Ureter (tissue), 1 donor: ENCODE measurements around the gene NEURL2. TPM values are rescaled to one million over a fixed set of nuclear protein-coding genes. Genes with fewer than 3 reads are reported as not detected.
"Not testable (repeated sequence)": the region's sequence is repeated elsewhere in the genome, so short reads cannot be mapped to it uniquely, and the experiment has no call there.

Experiments used
- DNase-seq: peaks from one replicate; pipeline ENCODE4 v3.0.0-alpha.2; 2020; ENCODE audit warnings: low spot score
- total RNA-seq: library from RNA; stranded (reverse); gene quantifications from one replicate; pipeline ENCODE4 v1.2.4, GENCODE V29; 2023
- donor health status: DM: yes; HTN: yes; CAD: no.

The NEURL2 gene
- total RNA-seq, 1 donor from 2014 or later = 17.9 TPM

DNA sequence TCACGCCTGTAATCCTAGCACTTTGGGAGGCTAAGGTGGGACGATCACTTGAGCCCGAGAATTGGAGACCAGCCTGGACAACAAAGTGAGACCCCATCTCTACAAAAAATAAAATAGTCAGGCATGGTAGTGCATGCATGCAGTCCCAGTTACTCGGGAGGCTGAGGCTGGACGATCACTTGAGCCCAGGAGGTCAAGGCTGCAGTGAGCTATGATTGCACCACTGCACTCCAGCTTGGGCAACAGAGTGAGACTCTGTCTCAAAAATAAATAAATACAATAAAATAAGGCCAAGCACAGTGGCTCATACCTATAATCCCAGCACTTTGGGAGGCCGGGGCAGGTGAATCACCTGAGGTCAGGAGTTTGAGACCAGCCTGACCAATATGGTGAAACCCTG is 10.3 kb upstream of the NEURL2 start:
- not testable (repeated sequence) for DNase-seq

DNA sequence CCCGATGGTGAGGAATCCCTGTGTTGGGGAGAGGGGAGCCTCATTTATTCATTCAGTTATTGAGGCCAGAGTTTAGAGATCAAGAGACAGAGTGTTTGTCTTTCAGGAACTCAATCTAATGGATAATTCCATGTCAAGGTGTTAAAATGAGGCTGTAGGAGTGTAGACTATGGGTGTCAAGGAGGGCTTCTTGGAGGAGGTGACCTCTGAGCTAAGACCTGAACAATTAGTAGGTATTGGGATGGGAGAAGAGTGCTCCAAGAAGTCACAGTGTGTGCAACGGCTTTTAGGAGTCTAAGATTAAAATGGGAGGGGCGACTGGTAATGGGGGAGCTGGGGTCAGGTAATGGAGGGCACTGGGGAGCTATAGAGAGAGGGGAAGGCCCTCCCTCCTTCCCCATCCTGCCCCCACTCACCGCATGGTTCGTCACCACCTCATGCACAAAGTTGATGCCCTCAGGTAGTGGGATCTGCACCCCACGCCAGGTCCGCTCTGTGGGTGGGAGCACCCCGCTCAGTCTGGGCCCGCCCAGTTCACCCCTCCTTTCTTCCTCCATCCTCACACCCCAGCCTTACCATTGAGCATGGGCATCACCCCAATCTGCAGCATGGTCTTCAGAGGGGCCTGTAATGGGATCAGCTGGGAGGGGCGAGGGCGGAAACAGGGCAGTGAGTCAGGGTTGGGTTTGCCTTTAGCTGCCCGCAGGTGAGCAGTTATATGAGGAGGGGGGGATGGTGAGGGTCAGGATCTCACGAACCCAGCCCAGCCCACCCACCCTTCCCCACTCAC is 8.2 kb upstream of the NEURL2 start:
- no peak for DNase-seq

DNA sequence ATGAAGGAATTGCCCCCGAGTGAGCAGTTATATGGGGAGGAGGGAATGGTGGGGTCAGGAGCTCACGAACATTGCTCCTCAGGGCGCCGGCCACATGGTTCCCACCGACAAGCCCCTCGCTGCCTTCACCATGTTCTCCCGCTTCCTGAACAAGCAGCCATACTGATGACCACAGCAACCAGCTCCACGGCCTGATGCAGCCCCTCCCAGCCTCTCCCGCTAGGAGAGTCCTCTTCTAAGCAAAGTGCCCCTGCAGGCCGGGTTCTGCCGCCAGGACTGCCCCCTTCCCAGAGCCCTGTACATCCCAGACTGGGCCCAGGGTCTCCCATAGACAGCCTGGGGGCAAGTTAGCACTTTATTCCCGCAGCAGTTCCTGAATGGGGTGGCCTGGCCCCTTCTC is 7.3 kb upstream of the NEURL2 start:
- DNase-seq = no peak

DNA sequence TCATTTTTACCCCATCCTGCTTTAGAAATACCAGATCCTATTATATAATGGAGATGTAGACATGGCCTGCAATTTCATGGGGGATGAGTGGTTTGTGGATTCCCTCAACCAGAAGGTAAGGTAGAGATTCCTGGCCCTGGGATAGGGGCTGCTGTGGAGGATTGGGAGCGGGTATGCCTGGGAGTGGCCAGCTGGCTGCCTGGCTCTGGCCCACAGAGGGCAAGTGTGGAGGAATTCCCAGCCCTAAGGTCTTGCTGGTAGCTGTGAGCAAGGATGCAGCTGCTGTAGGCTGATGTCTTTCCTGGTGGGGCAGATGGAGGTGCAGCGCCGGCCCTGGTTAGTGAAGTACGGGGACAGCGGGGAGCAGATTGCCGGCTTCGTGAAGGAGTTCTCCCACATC is 6.7 kb upstream of the NEURL2 start:
- DNase-seq = no peak

DNA sequence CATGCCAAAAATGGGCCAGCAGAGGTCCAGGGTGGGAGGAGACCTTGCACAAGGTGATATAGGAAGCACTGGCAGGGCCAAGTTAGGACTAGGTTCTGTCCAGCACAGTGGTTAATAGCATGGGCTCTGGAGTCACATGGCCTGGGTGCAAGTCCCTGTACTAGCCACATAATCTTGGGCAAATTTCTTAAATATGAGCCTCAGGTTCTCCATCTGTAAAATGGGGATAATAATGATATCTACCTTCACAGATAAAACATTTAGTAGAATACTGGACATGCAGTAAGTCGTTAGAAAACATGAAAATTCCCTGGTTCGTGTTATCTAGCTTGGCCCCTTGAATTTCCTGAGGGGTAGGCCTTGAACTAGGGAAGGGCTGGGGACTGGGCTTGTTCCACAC is 6.3 kb upstream of the NEURL2 start:
- DNase-seq = no peak

DNA sequence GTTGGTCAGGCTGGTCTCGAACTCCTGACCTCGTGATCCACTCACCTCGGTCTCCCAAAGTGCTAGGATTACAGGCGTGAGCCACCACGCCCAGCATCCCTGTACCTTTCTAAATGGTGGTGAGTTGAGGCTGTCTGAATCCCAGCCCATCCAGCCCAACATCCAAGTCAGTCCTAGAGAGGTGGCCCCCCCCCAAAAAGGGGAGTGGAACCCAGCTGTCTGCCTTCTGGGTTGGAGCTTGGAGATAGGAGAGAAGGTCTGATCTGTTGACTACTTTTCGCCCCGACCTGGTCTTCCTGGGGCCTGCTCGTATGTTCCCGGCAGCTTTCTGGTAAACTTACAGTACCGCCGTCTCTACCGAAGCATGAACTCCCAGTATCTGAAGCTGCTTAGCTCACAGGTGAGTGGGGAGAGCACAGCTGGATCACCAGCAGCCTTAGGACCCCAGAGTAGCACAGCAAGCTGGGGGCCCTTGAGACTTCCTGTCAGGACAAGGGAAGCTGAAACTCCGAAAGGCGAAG is 5.7 kb upstream of the NEURL2 start:
- no peak for DNase-seq

DNA sequence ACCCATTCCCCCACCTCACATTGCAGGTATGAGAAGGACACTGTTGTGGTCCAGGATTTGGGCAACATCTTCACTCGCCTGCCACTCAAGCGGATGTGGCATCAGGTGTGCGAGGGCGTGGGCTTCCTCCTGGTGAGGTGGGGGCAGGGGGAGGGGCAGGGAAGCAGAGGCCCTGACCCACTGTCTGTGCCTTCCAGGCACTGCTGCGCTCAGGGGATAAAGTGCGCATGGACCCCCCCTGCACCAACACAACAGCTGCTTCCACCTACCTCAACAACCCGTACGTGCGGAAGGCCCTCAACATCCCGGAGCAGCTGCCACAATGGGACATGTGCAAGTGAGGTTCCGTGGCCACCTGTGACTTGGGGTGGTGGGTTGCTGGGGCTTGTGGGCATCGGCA is 3.8 kb upstream of the NEURL2 start:
- no peak for DNase-seq

DNA sequence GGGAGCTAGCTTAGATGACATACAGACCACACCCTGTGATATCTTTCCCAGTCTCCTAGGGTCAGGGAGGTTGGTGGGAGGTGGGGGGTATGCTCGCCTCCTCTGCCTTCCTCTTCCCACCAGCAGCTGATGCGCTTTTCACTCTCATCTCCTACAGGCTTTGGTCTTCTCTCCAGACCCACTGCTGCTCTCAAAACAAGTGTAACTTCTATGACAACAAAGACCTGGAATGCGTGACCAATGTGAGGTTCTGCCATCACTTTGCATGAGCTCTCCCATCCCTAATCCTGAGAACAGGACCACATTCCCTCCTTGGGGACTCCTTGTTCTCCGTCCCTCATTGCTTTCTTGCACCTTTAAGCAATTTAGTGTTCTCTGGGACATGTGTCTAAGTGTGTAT is 2.8 kb upstream of the NEURL2 start:
- no peak for DNase-seq

DNA sequence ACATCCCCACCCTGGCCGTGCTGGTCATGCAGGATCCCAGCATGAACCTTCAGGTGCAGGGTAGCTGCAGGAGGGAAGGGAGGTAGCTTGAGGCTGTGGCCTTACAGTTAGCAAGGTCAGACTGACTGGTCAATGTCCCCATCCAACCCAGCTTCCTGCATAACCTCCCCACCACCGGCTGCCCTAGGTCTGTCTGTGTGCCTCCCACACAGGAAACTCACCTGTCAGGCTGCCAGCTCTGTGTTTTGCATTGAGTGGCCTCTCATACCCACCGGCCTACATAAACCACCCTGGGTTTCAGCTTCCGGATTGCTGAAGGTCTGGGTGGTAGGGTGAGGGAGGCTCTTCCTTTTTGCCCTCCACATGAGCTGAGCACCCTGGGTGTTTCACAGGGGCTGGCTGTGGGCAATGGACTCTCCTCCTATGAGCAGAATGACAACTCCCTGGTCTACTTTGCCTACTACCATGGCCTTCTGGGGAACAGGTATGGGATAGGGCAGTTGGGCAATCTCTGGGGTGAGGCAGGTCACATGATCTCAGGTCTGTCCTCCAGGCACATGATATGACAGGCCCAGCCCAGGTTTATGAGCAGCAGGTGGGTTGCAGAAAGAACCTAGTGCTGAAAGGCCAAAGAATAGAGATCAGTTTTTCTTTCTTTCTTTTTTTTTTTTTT is 2.0 kb upstream of the NEURL2 start:
- no peak for DNase-seq

DNA sequence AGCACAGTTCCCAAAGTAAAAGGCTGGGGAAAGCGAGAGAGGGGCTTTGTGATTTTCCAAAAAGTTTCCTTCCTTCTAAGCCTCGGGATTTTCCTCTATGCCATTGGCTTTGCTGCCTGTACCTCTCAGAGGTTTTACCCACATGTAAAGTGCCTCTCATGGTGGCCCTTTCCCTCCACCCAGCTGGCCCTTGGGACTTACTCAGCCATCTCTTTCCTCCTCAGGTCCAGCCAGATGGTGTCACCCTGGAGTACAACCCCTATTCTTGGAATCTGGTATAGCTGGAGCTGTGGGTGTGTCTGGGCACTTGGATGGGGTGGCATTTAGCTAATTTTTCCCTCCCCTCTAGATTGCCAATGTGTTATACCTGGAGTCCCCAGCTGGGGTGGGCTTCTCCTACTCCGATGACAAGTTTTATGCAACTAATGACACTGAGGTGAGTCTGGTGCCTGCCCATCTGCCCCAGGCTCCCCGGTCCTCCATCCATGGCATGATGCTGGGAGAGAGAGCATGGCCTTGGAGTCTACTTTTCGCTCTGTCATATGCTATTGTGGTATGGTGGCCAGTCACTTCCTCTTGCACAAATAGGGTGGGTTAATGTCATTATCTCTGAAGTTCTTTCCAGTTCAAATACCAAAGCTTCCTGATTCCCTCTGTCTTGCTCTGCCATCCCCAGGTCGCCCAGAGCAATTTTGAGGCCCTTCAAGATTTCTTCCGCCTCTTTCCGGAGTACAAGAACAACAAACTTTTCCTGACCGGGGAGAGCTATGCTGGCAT is 1.2 kb upstream of the NEURL2 start:
- no peak for DNase-seq

DNA sequence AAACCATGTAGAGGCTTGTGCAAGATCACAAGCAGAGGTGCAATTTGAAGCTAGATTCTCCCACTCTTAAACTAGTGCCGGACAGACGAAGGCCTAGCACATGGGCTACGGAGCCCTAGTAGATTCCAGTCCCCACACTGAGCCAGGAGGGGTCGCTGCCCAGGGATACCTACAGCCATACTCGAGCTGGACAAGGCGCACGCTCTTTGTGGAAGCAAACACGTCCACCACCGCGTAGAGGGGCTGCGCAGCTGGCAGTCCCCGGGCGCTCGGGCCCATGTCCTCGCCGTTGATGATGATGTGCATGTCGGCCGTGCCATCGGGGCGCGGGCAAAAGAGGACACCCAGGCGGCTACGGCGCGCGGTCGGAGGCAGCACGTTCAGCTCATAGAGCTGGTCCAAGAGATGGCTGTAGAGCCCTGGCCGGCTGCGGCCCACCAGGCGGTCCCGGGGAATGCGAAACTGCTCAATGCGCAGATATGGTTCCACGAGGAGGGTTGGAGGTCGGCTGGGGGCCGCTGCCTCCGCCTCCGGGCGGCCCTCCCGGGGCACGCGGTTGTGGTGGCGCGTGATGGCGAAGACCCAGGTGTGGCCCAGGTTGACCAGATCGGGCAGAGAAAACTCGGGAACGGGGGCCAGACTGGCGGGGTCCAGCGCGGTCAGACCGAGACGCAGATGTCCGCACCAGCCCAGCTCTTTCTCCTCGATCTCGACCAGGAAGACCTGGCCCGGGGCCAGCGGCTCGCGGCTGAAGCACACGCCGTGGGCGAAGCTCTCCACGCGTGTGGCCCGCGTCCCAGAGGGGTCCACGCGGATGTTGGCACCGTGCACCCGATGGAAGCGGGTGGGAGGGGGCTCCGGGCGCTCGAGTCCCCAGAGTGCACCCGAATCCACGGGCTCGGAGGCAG is 677 bp downstream of the NEURL2 start:
- peak; percentile 86 for DNase-seq

DNA sequence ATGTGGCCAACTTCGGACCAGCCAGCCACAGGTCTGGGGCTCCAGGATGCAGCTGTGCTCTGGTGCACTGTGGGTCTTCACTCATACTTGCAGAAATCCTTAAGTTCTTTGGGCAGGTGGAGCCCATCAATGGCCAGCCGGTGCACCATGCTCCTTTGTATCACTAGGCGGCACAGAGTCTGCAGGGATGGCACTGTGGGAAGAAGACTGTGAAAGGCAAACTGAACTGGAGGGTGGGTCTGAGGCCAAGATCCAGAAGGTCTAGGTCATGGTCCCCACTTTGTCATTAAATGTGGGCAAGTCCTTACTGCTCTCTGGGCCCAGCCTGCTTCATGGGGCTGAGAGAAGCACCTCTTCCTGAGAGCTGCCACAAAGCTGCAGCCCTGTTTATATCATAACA is 2.3 kb downstream of the NEURL2 start:
- DNase-seq = no peak

DNA sequence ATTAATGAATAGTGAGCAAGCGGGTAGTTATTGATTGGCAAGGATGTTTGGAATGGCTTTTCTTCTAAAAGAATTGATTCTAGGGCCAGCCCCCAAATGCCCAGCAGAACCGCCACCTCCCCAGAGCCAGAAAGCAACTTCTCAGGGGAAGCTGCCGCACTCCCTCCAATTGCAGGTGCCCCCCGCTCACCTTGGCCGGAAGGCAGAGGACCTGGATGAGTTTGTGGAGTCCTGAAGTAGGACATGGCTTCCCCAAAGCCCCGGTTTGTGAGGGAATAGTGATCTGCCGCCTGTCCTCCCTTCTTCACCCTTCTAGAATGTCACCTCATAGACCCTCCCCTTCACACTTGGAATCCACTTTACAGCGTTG is 3.7 kb downstream of the NEURL2 start, which contains the start of gene SPATA25:
Gene SPATA25, minus strand, starts transcription at position 277 of the 370 bp plus-strand sequence. Its CDS starts 32 bp downstream, at position 245.
- DNase-seq = no peak

DNA sequence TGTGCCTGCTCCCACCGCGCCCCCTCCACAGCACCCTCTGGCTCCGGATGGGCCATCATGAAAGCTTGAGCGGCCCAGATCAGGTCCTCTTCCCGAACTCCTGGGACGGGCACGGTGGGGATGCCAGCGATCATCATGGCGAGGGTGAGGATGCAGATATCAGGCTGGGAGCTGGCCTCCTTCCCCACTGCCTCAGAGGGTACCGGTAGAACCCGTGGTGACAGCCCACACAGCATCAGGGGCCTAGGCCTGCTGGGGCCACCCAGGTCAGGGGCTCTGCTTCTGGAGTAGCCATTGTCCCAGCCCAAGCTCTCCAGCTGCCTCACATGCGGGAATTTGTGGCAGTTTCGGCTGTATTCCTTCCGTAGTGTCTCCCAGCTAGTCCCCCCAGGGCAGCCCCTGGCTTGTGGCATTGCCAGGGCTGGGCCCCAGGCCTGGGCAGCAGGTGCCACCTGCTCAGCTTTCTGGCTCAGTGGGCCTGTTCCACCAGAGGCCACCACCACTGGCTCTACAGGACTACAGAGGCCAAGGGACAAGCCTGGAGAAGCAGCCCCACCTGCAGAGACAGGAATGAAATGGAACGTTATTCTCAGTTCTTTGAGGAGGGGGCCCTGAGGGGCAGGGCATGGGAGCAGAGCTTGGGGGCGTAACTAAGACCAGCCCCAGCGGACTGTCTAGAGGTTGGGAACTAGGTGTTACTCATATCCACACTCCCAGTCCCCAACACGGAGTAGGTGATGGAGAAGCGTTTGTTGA is 4.2 kb downstream of the NEURL2 start:
- no peak for DNase-seq

DNA sequence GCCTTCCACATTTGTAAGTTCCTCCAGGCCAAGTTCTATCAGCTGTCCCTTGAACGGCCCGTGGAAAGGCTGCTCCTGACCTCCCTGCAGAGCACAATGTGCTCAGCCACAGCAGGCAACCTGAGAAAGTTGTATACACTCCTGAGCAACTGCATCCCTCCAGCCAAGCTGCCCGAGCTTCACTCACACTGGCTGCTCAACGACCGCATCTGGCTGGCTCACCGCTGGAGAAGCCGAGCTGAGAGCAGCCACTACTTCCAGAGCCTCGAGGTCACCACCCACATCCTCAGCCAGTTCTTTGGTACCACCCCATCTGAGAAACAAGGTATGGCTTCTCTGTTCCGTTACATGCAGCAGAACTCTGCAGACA is 7.9 kb downstream of the NEURL2 start:
- no peak for DNase-seq

DNA sequence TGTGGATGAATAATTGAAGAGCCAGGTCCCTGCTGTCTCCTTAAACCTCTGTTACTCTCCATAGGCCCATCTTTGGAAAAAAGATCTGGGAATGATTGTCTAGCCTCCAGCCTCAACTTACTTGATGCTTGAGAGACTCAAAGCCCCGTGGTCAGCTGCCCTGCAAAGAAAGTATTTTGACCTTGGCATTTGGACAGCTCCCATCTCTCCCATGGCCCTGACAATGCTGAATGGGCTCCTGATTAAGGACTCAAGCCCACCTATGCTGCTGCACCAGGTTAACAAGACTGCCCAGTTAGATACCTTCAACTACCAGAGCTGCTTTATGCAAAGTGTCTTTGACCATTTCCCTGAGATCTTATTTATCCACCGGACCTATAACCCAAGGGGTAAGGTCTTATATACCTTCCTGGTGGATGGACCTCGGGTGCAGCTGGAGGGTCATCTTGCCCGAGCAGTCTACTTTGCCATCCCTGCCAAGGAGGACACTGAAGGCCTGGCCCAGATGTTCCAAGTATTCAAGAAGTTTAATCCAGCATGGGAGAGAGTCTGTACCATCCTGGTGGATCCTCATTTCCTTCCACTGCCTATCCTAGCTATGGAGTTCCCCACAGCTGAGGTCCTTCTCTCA is 8.4 kb downstream of the NEURL2 start:
- DNase-seq = no peak

DNA sequence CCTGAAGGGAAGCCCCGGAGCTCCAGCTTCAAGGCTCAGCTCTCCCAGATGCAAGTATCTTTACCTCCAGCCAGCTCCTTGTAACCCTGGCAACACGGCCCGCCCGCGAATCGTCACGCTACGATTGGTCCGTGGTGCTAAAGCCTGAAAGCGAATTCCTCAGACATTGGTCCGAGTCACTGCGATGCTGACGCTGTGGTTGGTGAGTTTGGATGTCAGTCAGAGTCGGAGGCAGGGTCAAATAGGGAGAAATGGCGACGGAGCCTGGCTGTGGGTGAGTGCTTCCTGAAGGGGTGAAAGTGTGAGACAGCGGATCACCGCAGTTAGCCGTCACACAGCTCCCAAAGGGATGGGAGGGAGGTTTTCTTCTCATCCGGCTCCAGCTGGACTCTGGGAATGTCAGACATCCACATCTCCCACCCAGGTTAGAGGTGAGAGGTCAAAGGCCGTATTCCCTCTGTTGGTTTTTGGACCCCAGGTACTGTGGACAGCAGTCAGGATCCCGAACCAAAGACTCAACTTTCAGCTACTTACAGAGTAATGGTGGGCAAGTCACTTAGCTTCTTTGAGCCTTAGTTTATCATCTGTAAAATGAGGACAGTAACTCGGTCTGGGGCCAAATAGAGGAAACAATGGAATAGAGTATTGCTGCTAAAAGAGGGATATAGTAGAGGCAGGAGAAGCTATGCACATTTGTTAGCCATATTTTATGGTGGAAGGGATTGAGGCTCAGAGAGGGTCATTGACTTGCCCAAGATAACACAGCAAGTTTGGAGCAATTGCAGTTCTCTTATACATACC is 9.8 kb downstream of the NEURL2 start, which contains the start of gene ZSWIM1:
Gene ZSWIM1, plus strand, starts transcription at position 240 of the 801 bp plus-strand sequence. CDS start 1,366 bp downstream, outside the sequence.
- peak; percentile 99 for DNase-seq

DNA sequence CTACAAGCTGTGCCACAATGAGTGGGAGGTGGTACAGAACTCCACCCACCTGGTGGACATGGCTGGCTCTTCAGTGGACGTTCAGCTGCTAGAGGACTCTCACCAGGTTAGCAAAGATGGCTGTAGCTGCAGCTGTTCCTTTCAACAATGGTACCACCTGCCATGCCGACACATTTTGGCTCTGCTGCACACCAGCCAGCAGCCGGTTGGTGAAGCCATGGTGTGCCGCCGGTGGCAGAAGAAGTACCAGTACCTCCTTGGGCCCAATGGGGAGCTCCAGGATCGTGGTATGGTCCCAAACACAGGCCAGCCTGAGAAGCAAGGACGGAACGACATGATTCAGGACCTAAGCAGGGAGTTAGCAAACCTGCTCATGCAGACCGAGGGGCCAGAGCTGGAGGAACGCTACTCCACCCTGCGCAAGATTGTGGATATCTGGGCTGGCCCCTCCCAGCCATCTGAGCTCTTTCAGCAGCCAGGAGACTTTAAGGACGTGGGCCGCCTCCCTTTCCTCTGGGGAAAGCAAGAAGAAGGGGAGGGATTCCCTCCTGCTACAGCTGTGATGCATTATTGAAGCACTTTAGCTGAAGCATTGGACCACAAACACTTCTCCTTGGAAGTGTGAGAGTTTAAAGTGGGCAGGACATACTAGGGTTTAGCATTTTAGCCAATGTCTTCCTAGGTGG is 12.8 kb downstream of the NEURL2 start:
- DNase-seq = no peak

DNA sequence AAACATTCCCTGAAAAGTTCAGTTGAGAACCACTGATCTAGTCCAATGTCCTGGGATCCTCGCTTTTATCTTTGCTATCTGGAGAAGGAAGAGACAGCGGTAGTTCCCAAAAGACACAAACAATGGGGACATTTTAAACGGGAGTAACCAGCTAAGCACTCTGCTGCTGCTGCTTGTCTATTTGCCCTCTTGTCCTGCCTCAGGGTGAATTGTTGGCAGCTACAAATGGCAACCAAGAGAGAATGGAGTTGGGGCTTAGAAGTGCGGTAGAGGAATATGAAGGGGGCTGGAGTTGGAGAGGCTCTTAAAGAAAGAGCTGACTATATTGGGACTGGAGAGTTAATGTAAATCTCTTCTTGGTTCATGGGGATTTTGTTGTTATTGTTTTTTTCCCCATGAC is 16.4 kb downstream of the NEURL2 start:
- DNase-seq = no peak
